NCI-H1417 (cell line): ENCODE results near the gene TRMU.

Experiments
- DNase-seq, 3 experiments: peaks; one replicate each; lab custom pipeline; 2025; lab: John Stamatoyannopoulos, UW

TRMU gene

GRCh38 chr22:46336119-46337078, 885 bp downstream of the TRMU start:
- peak in 2 of 3 experiments; percentile 49 to 68 for DNase-seq

- no peak for DNase-seq
These were observed 2.4 kb downstream of the TRMU start for GRCh38 chr22:46337870-46338269.

- DNase-seq: no peak
These were observed 3.1 kb downstream of the TRMU start for GRCh38 chr22:46338636-46339035.

- DNase-seq: no peak
These were observed 4.4 kb downstream of the TRMU start for GRCh38 chr22:46339956-46340355.

GRCh38 chr22:46340676-46341075, 5.2 kb downstream of the TRMU start:
- DNase-seq: no peak

- peak in 2 of 3 experiments; percentile 57 to 88 for DNase-seq
These were observed 11.3 kb downstream of the TRMU start for GRCh38 chr22:46346680-46347405.

- no peak for DNase-seq
These were observed 12.1 kb downstream of the TRMU start for GRCh38 chr22:46347646-46348045.

- no peak for DNase-seq
These were observed 12.7 kb downstream of the TRMU start for GRCh38 chr22:46348099-46348695.

GRCh38 chr22:46349238-46349637, 13.7 kb downstream of the TRMU start:
- no peak for DNase-seq

GRCh38 chr22:46349681-46350080, 14.2 kb downstream of the TRMU start:
- no peak for DNase-seq

- no peak for DNase-seq
These were observed 14.6 kb downstream of the TRMU start for GRCh38 chr22:46350121-46350520.

- DNase-seq: no peak
These were observed 15.1 kb downstream of the TRMU start for GRCh38 chr22:46350646-46351045.

- no peak for DNase-seq
These were observed 15.7 kb downstream of the TRMU start for GRCh38 chr22:46351131-46351735.

- DNase-seq: no peak
These were observed 16.3 kb downstream of the TRMU start for GRCh38 chr22:46351767-46352166.

GRCh38 chr22:46352276-46352675, 16.8 kb downstream of the TRMU start:
- no peak for DNase-seq

GRCh38 chr22:46352691-46353386, 17.3 kb downstream of the TRMU start:
- DNase-seq: peak in 2 of 3 experiments; percentile 18 to 53

GRCh38 chr22:46353483-46354105, 18.1 kb downstream of the TRMU start:
- DNase-seq: no peak

- no peak for DNase-seq
These were observed 18.9 kb downstream of the TRMU start for GRCh38 chr22:46354176-46354992.

- no peak for DNase-seq
These were observed 19.4 kb downstream of the TRMU start for GRCh38 chr22:46354993-46355305.

GRCh38 chr22:46355369-46355995, 20.0 kb downstream of the TRMU start:
- peak in 2 of 3 experiments; percentile 22 to 54 for DNase-seq
